ENCODE results near the gene FBXO38.

FBXO38 gene

DNA sequence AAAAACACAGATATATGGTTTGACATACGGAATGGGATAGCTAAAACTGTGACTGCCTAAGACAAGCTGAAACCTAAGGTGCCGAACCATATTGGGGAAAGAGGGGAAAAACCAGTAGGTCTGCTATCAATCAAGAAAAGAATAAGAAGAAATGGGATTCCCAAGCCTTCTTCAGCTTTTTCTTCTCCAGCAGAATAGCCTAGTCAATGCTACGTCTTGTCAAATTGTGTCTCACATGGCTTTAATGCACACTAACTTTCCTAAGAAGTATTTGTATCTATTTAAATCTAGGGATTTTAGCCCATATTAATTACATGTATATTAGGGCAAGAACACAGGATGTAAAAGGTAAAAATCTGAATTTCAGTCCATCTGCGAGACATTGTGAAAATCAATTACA, 797 bp upstream of the FBXO38 start:
- DNase-seq (ENCODE audit: low spot score): peak; percentile 5

GRCh38 chr5:148384380-148384737, 601 bp downstream of the FBXO38 start:
- DNase-seq (ENCODE audit: low spot score): peak; percentile 38

DNA sequence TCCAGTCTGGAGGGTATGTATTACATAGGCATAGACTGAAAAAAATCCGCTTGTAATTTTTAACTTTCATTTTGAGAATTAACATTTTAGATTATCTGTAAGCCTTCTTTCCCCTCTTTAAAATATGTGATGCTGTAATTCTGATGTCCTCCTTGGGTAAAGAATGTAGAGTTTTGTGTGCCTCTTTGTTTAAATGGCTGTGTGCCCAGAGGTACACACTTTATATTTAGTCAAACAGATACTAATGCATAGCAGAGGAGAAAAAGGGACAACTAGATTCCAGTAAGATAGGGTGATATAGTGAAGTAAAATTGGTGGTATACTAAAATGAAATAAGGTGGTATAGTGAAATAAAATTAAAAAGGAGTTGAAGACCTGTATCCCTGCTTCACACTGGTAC, 1.3 kb downstream of the FBXO38 start:
- DNase-seq (ENCODE audit: low spot score): no peak

DNA sequence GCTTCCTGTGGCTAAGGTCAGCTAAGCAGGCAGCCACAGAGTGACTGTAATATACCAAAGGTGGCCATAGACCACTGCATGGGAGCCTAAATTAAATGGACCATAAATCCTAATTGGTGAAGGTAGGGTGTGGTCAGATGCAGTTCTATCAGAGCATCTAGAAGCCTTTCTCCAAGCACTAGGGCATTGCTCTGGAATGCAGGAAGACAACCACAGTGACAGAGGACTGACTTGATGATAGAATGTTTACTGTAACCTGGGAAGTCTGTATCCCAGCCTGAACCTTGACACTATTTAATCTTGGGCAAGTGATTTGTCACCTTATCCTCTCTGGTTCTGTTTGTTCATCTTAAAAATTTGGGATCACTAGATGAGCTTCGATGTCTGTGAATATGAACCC, 2.3 kb downstream of the FBXO38 start:
- DNase-seq (ENCODE audit: low spot score): peak; percentile 77

GRCh38 chr5:148387325-148387724, 3.6 kb downstream of the FBXO38 start:
- no peak for DNase-seq (ENCODE audit: low spot score)

GRCh38 chr5:148388696-148389095, 4.9 kb downstream of the FBXO38 start:
- no peak for DNase-seq (ENCODE audit: low spot score)

GRCh38 chr5:148390914-148391313, 7.2 kb downstream of the FBXO38 start:
- DNase-seq (ENCODE audit: low spot score): no peak

DNA sequence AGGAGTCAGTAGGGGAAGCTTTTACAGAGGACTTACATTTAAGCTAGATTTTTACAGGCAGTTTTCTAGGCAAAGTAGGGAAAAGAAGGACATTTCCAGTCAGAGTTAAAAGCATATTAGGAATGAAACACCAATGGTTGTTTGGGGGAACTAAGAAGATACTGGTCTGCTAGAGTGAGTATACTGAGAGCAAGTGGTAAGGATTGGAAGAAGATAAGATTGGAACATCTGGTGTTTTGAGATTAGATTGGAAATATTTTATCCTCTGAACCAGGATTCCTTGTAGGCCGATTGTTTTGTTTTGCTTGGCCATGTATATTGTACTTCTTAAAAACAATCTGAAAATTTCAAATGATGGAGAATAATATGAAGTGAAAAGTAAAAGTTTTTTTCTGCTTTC, 7.7 kb downstream of the FBXO38 start:
- DNase-seq (ENCODE audit: low spot score): no peak

DNA sequence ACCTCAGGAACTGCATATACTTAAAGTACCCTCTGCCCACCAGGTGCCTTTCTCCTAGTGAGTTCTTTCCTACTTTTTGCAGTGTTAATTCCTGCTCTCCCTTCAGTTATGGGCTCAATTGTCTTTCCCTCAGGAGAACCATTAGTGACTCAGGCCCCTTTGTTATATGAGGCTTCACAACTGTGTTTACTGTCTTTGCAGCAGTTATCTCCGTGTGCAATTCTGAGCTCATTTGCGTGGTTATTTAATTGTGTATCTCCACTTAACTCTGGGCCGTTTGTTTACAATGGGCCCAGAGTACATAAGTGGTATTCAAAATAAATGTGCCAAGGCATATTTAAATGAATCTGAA, 9.6 kb downstream of the FBXO38 start:
- no peak for DNase-seq (ENCODE audit: low spot score)

GRCh38 chr5:148394587-148395019, 10.8 kb downstream of the FBXO38 start:
- DNase-seq (ENCODE audit: low spot score): no peak

DNA sequence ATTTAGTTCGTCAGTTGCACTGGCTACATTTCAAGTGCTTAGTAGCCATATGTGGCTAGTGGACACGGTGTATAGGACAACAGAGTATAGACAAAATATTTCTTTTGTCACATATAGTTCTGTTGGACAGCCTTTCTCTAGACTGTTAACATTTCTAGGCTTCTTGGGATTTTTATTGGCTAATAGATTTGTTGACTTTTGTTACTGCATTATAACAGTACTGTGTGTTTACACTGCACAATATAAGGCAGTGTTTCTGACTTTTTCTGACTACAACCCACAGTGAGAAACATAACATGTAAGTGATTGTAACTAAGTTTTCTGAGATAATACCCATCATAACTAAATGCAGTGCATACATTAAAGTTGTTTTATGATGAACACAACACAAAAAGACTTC, 11.3 kb downstream of the FBXO38 start:
- no peak for DNase-seq (ENCODE audit: low spot score)

DNA sequence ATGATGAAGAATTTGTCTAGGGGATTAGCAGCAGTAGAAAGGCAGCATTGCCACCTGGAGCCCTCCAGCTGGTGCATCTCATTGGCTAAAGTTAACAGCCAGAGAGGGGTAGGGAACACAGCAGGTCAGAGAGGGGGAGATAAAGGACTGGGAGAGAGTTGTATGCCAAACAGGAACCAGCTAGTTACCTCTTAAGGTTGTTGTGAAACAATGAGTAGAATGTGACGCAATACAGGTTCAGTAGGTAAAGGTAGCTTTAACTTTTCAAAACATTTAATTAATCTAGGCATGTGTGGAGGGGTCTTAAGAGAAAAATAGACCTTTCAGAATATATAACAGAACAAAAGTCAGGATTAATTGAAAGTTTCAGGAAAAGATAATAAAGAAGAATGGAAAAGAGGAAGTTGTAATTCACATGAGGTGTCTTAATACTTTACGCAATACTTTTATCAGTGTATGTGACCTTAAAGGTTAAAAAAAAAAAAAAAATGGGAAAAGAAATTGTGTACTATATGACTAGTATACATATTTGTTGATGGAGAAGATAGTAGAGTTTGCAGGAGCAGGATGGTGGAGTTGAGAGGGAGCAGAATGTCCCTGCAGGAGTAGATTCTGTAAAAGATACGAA, 14.3 kb downstream of the FBXO38 start:
- DNase-seq (ENCODE audit: low spot score): no peak

GRCh38 chr5:148398698-148399121, 15.0 kb downstream of the FBXO38 start:
- no peak for DNase-seq (ENCODE audit: low spot score)

- DNase-seq (ENCODE audit: low spot score): no peak
Measured at GRCh38 chr5:148401604-148402003, 17.8 kb downstream of the FBXO38 start.

- no peak for DNase-seq (ENCODE audit: low spot score)
Measured at GRCh38 chr5:148403344-148403743, 19.6 kb downstream of the FBXO38 start.

DNA sequence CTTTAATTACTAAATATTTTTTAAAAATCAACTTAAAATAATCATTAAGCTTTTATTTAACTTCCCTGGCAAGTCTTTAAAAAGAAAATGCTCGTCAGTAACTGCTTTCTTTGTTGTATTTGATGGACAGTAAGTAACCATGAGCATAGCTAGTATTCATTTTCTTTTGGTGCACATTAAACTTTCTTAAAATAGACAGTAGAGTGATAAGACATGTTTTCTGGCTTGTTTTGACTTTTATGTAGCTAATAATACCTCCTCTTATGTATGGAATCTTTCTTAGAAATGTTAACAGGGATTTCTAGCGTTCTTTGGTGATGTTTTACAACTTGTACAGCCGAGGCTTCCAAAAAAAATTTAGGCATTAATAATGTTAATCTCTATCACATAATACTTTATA, 22.6 kb downstream of the FBXO38 start:
- no peak for DNase-seq (ENCODE audit: low spot score)

GRCh38 chr5:148408092-148408491, 24.3 kb downstream of the FBXO38 start:
- DNase-seq (ENCODE audit: low spot score): no peak

DNA sequence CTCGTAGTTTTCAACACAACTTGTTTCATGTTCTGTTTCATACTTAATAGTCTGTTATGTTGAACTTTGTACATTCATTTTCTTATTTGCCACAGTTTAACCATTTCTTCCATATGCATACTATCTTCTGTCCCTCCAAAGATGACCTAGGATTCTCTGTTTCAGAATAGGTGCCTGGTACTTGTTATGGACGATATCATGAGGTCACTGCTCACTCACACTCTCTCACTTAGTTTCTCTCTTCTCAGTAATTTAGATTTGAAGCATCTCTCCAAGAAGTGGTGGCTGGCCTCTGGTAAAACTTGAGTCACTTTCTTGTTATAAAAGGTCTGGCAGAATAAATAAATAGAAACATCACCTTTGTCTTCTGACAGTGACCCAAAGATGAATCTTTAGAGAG, 28.4 kb downstream of the FBXO38 start:
- DNase-seq (ENCODE audit: low spot score): no peak

DNA sequence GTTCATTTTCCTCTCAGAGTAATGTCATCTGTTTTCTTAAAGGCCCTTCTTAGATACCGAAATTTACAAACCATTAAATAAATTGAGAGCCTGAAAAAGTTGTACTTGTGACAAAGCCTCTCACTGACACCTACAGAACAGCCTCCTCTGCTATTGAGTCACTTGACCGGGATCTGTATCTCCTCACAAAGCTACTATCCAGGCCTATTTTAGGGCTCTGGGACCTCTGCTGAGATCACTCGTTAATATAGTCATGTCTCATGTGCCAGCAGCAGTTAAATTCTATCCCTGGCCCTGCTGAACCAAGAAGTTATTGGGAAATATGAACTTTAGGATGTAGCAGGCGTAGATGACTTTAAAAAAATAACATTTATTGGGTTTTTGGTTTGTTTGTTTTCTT, 31.1 kb downstream of the FBXO38 start:
- no peak for DNase-seq (ENCODE audit: low spot score)

- no peak for DNase-seq (ENCODE audit: low spot score)
Measured at GRCh38 chr5:148416416-148416815, 32.7 kb downstream of the FBXO38 start.

DNA sequence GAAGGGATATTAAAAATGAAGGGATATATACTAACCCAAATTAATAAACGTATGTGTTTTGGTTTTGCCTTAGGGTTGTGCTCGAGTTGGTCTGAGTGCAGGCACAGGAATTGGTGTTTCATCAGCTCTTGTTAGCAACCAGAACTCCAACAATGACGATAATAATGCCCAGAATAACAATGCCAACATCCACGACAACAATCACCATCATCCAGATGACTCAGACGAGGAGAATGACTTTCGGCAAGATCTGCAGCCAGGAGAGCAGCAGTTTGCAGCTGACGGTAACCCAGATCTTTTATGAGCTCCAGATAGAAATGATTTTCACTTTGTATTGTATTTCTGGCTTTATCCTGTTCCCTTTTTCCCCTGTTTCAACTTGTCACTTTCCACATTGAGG, 33.2 kb downstream of the FBXO38 start:
- peak; percentile 4 for DNase-seq (ENCODE audit: low spot score)

DNA sequence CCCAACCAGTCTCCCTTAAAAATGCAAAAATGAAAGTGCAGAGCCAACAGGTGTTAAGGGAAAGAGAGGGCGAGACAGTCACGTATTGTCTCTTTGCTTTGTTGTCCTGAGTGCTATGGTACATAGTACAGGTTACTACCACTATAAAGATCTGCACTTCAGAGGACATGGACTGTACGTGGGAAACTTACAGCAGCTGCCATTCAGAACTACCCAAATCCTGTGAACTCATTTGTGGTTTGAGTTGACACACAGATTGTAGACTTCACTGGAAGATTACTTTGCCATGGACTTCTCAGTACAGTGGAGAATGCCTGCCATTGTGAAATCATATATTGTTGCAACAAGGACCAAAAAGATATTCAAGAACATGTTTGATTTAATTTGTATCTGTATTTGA, 34.8 kb downstream of the FBXO38 start:
- no peak for DNase-seq (ENCODE audit: low spot score)

GRCh38 chr5:148421661-148422060, 37.9 kb downstream of the FBXO38 start:
- no peak for DNase-seq (ENCODE audit: low spot score)

GRCh38 chr5:148425808-148426207, 42.0 kb downstream of the FBXO38 start:
- DNase-seq (ENCODE audit: low spot score): no peak

DNA sequence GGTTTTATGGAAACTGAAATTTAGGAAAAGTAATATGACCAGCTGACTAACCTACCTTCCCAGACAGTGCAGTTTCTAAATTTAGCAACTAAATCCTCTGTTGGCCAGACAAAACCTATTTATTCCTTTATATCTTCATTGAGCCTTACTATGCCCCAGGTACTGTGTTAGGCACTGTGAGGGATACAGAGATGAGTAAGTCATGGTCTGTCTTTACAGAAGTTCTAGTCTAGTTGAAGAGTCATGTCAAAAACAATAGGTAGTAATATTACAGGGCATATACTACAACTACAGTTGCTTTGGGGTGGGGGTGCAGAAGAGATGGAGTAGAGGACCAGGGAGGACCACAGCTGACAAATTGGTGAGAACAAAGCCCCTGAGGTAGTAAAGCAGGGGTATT, 42.8 kb downstream of the FBXO38 start:
- DNase-seq (ENCODE audit: low spot score): no peak
